Natural killer cell treated with Interleukin-12 subunit alpha and Interleukin-12 subunit beta and Interleukin-15 and Interleukin-18, amount 100 ng/mL, for 72 hours (primary cell): ENCODE data around the gene HLA-DQA1. TPM values are rescaled to one million over a fixed set of nuclear protein-coding genes. Genes with fewer than 3 reads are reported as not detected.
"Not testable (repeated sequence)": the region's sequence is repeated elsewhere in the genome, so short reads cannot be mapped to it uniquely, and the experiment has no call there.

Experiments used
- ATAC-seq, 2 donors: fragments of 150-1000 bp; cut with Tn5 transposase in 1 of 2; sonication (Bioruptor Pico), chemical (Tn5 transposase) in 1 of 2; 2 replicates each; pipeline ENCODE4 v1.10.0; 2021
- DNase-seq: peaks from one replicate; pipeline ENCODE4 v3.0.0; 2022; ENCODE audit warnings: low spot score
- H3K27ac Mint-ChIP-seq, 2 donors: 1 replicate in 1 of 2; 2 replicates in 1 of 2; pipeline ENCODE4 v1.8.0; 2022; ENCODE audit warnings: mixed read lengths in 2 of 2, mild to moderate bottlenecking in 1 of 2, moderate library complexity in 1 of 2
- H3K27me3 Mint-ChIP-seq, 2 donors: 1 replicate in 1 of 2; 2 replicates in 1 of 2; pipeline ENCODE4 v1.8.0; 2022; ENCODE audit warnings: mixed read lengths in 2 of 2
- H3K36me3 Mint-ChIP-seq: one replicate; pipeline ENCODE4 v1.8.0; 2022; ENCODE audit warnings: mixed read lengths
- H3K4me1 Mint-ChIP-seq, 2 donors: 1 replicate in 1 of 2; 2 replicates in 1 of 2; pipeline ENCODE4 v1.8.0; 2022; ENCODE audit warnings: low read depth in 2 of 2, mixed read lengths in 2 of 2, mild to moderate bottlenecking in 1 of 2
- H3K4me3 Mint-ChIP-seq: one replicate; pipeline ENCODE4 v1.8.0; 2022; ENCODE audit warnings: mixed read lengths
- H3K9me3 Mint-ChIP-seq: 2 replicates; pipeline ENCODE4 v1.8.0; 2022; ENCODE audit warnings: mixed read lengths
- total RNA-seq, 2 donors: library from RNA; stranded (reverse); gene quantifications; one replicate each; pipeline ENCODE4 v1.2.3, GENCODE V29; 2022

The HLA-DQA1 gene
- total RNA-seq, 2 donors from 2014 or later: 7.8 to 92.0 TPM

DNA sequence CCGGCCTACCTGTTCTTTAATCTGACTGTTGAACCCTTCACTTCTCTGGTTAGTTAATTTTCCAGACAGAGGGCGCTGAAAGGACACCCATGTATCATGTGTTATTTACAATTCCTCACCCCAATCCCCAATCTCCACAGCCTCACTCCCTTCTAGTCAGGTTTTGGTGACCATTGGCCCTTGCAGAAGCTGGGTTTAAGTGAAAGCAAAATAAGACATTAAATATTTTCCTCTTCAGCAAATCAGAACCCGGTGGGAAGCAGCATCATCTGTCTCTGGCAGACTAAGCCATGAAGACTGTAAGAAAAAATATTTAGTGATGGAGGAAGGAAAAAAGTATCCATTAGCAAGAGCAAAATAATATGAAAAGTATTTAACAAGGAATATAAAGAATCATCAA, 9.4 kb upstream of the HLA-DQA1 start:
- Mint-ChIP-seq H3K4me3 (peak overlapping the region; percentile 56), H3K36me3 (peaks cover 4% of the 10 kb centered on the region), H3K4me1 (peaks cover 24 to 37% of the 10 kb centered on the region in 2 donors), H3K27me3 (no peaks in the 10 kb centered on the region), H3K9me3 (no peaks in the 10 kb centered on the region), H3K27ac (peak overlapping the region; percentile 74 to 78)
- no peak for DNase-seq
- peak; percentile 58 to 61 for ATAC-seq

DNA sequence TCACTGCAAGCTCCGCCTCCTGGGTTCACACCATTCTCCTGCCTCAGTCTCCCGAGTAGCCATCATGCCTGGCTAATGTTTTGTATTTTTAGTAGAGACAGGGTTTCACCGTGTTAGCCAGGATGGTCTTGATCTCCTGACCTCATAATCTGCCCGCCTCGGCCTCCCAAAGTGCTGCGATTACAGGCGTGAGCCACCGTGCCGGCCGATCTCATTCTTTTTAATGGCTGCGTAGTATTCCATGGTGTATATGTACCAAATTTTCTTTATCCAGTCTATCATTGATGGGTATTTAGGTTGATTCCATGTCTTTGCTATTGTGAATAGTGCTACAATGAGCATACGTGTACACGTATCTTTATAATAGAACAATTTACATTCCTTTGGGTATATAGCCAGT, 7.4 kb upstream of the HLA-DQA1 start:
- H3K4me1 Mint-ChIP-seq: peaks cover 17 to 34% of the 10 kb centered on the region in 2 donors
- not testable (repeated sequence) for ATAC-seq, H3K27me3 Mint-ChIP-seq, H3K4me3 Mint-ChIP-seq, H3K9me3 Mint-ChIP-seq, H3K36me3 Mint-ChIP-seq, DNase-seq
- H3K27ac Mint-ChIP-seq: peak overlapping the region; percentile 28 to 78

DNA sequence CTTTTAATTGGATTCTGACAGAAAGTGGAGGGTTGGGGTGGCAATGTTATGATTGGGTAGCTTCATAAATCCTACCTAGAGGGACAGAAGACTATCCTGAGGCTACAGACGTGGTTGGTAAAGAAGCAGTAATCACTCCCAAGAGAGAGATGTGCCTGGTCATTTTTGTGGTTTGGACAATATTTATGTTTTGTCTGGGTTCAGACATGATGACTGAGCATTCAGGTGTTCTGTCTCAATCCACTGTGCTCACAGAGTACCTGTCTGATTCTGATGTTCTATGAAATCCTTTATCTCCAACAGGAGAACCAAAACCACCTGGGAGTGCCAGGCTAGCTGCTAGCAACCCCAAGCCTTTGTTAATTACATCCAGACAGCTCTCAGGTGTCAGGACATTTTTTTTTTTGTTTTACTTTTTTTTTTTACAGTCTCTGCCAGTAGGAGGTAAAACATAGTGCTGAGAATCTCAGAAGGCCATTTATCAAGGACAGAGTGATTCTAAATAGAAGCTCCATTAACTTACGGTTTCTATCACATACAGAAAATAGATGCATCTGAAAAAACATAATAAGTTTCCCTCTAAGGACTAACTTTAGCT, 1.6 kb upstream of the HLA-DQA1 start:
- Mint-ChIP-seq H3K27me3 (peaks cover 0 to 12% of the 10 kb centered on the region in 2 donors), H3K4me1 (peaks cover 19 to 55% of the 10 kb centered on the region in 2 donors)
- ATAC-seq: no peak

DNA sequence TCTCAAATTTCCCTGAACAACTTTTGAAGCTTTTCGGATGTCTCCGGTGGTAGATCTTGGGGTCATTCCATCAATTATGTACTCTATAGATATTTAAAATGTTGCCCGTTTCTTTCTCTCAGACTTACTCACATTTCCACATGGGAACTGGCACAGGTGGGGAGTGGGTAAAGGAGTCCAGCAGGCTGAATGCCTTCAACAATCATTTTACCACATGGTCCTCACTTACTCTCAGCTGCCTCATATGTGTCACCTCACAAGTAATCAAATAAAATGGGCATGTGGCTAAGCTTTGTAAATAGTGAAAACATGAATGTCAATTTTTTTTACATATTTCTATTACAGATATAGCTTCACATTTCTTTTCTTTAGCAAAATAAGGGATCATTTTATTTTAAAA, 677 bp downstream of the HLA-DQA1 start:
- DNase-seq (no peak), ATAC-seq (no peak)
- H3K36me3 Mint-ChIP-seq: peaks cover 31% of the 10 kb centered on the region
- H3K27ac Mint-ChIP-seq: peak overlapping the region in 1 of 2 donors; percentile 90
- peaks cover 4% of the 10 kb centered on the region for H3K9me3 Mint-ChIP-seq
- peaks cover 41 to 78% of the 10 kb centered on the region in 2 donors for H3K4me1 Mint-ChIP-seq
- H3K4me3 Mint-ChIP-seq: peak overlapping the region; percentile 98
- H3K27me3 Mint-ChIP-seq: peaks cover 0 to 12% of the 10 kb centered on the region in 2 donors

More for the DNA sequence above, 1.6 kb upstream of the HLA-DQA1 start:
- no peak for DNase-seq
- peaks cover 15% of the 10 kb centered on the region for H3K36me3 Mint-ChIP-seq
- H3K27ac Mint-ChIP-seq: peak overlapping the region; percentile 29 to 90
- no peak overlapping the region for H3K4me3 Mint-ChIP-seq
- no peaks in the 10 kb centered on the region for H3K9me3 Mint-ChIP-seq

DNA sequence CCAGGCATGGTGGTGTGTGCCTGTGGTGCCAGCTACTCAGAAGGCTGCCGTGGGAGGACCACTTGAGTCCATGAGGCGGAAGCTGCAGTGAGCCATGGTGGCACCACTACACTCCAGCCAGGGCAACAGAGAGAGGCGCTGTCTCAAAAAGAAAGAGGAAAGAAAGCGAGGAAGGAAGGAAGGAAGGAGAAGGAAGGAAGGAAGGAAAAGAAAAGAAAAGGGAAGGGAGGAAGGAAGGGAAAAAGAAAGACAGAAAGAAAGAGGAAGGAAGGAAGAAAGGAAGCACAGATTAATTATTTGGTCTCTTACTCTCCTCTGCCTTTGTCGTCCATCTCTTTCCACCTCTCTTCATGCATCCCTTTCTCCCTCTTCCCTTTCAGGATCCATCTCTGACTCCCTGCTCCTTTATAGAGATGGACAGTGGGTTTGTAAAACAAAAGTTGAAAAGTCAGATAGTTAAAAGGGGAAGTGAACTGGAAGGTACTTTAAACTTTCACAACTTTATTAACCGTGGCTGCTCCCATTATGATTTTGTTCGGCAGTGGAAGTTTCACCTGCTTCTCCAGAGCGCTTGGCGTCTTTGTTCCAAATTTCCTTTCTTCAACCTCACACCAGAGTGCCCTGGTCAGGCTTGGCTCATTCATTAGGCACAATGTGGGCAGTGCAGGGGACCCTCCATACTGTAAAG, 1.5 kb downstream of the HLA-DQA1 start:
- no peak for ATAC-seq

DNA sequence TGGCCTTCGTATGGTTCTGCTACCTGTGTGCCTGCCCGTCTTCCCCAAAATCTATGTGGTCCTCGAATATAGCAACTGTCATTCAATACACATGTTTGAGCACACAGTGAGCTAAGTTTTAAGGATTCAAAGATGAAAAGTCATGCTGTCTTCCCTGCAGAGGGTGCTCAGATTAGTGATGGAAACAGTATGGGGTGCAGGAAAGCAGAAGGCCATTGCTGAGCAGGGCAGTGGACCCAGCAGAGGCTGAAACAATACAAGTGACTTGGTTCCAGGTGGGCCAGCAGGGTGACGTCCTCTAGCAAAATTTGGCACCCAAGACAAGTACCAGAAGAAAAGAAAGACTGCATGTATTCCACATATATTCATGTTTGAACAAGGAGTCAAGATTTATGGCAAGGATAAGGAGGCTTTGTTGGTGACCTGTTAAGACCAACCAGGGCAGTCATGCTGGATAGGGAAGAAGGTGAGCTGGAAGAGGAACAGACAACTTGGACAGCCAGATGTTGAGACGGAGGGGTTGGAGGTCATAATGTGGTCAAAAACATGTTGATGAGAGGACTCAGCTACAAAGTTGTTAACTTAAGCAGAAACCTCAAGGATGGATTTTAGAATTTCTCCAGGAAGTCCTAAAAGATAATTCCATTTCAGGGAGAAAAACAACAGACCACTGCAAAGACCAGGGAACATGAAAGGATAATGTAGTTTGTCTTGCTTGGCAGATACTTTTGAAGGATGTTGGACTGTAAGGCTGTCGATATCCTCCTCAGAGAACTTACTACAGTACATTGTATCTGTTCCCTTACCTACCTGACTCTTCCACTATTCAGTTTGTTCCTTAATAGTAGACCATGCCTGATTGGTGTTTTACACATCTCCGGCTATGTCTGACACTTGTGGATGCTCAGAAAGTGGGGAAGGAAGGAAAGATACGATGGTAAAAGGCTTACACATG, 2.5 kb downstream of the HLA-DQA1 start:
- Mint-ChIP-seq H3K9me3 (peaks cover 4% of the 10 kb centered on the region), H3K4me1 (peaks cover 37 to 69% of the 10 kb centered on the region in 2 donors), H3K4me3 (peak overlapping the region; percentile 98), H3K27me3 (peaks cover 0 to 12% of the 10 kb centered on the region in 2 donors), H3K27ac (peak overlapping the region; percentile 83 to 90), H3K36me3 (peaks cover 38% of the 10 kb centered on the region)
- ATAC-seq (no peak), DNase-seq (no peak)

More for the DNA sequence above, 1.5 kb downstream of the HLA-DQA1 start:
- Mint-ChIP-seq H3K36me3 (peaks cover 36% of the 10 kb centered on the region), H3K27me3 (peaks cover 0 to 12% of the 10 kb centered on the region in 2 donors), H3K27ac (peak overlapping the region in 1 of 2 donors; percentile 90), H3K4me3 (peak overlapping the region; percentile 98), H3K9me3 (peaks cover 4% of the 10 kb centered on the region), H3K4me1 (peaks cover 42 to 79% of the 10 kb centered on the region in 2 donors)
- no peak for DNase-seq

DNA sequence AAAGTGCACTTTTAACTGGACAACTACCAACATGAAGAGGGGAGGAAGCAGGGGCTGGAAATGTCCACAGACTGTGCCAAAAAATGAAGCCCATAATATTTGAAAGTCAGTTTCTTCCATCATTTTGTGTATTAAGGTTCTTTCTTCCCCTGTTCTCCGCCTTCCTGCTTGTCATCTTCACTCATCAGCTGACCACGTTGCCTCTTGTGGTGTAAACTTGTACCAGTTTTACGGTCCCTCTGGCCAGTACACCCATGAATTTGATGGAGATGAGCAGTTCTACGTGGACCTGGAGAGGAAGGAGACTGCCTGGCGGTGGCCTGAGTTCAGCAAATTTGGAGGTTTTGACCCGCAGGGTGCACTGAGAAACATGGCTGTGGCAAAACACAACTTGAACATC, 3.9 kb downstream of the HLA-DQA1 start:
- Mint-ChIP-seq H3K4me1 (peaks cover 37 to 63% of the 10 kb centered on the region in 2 donors), H3K4me3 (peak overlapping the region; percentile 69), H3K9me3 (peaks cover 4% of the 10 kb centered on the region), H3K36me3 (peaks cover 41% of the 10 kb centered on the region), H3K27ac (peak overlapping the region; percentile 83 to 90), H3K27me3 (peaks cover 0 to 7% of the 10 kb centered on the region in 2 donors)
- DNase-seq: no peak
- no peak for ATAC-seq

DNA sequence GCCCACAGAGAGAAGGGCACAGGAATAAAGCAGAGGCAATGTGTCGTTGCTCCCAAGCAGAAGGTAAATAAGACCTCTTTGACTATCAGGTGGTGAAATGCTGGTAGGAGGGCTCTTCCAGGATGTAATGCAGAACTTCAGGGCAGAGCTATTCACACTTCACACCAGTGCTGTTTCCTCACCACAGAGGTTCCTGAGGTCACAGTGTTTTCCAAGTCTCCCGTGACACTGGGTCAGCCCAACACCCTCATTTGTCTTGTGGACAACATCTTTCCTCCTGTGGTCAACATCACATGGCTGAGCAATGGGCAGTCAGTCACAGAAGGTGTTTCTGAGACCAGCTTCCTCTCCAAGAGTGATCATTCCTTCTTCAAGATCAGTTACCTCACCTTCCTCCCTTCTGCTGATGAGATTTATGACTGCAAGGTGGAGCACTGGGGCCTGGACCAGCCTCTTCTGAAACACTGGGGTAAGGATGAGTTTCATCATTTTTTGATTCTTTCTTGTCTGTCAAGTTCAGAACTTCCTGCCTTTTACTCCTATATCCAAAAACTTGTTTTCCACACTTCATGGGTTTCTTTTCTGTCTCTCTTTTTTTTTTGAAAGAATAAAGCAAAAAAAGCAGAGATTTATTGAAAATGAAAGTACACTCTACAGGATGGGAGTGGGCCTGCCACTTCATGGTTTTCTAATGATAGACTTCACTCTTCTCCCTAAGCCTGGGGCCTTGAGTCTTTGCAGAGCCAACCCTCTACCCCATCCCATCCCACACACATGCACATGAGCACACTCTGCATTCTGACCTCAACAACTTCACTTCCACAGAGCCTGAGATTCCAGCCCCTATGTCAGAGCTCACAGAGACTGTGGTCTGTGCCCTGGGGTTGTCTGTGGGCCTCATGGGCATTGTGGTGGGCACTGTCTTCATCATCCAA, 4.8 kb downstream of the HLA-DQA1 start:
- ATAC-seq (peak; percentile 66 to 84), DNase-seq (peak; percentile 62)
- H3K4me1 Mint-ChIP-seq: peaks cover 36 to 56% of the 10 kb centered on the region in 2 donors
- not testable (repeated sequence) for H3K27me3 Mint-ChIP-seq, H3K9me3 Mint-ChIP-seq
- H3K4me3 Mint-ChIP-seq: peak overlapping the region; percentile 69
- peaks cover 41% of the 10 kb centered on the region for H3K36me3 Mint-ChIP-seq
- H3K27ac Mint-ChIP-seq: peak overlapping the region; percentile 83 to 90

DNA sequence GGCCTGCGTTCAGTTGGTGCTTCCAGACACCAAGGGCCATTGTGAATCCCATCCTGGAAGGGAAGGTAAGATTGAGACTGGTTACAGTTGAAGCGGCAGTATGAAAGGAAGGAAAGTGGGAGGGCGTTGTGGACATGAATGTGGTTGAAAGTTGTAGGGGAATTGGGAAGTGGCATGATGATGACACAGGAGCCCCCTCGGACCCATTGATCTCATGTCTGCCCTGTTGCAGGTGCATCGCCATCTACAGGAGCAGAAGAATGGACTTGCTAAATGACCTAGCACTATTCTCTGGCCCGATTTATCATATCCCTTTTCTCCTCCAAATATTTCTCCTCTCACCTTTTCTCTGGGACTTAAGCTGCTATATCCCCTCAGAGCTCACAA, 5.5 kb downstream of the HLA-DQA1 start:
- no peak for ATAC-seq
- Mint-ChIP-seq H3K4me3 (peak overlapping the region; percentile 69), H3K36me3 (peaks cover 41% of the 10 kb centered on the region), H3K9me3 (peaks cover 4% of the 10 kb centered on the region), H3K27ac (peak overlapping the region in 1 of 2 donors; percentile 90), H3K4me1 (peaks cover 32 to 51% of the 10 kb centered on the region in 2 donors), H3K27me3 (peaks cover 0 to 7% of the 10 kb centered on the region in 2 donors)
- DNase-seq: no peak

DNA sequence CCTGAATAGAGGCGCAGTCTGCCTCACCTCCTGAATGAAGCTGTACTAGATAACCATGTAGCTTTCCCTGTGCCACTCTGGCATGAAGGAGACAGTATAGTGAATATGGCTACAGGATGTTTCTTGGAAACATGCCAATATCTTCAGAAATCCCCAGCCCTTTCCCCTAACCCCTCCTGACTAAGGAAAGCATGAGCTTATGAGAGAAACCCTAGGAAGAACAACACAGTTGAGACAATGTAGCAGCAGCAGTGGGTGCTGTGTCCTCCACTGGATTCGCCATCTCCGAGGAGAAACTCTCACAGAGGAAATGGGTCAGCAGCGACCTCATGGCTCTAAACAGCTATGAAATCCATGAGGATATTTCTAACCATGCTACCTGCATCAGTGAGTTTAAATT, 6.7 kb downstream of the HLA-DQA1 start:
- peaks cover 35% of the 10 kb centered on the region for H3K36me3 Mint-ChIP-seq
- ATAC-seq (no peak), DNase-seq (no peak)
- no peak overlapping the region for H3K4me3 Mint-ChIP-seq
- peaks cover 32 to 43% of the 10 kb centered on the region in 2 donors for H3K4me1 Mint-ChIP-seq
- peaks cover 0 to 12% of the 10 kb centered on the region in 2 donors for H3K27me3 Mint-ChIP-seq
- peaks cover 4% of the 10 kb centered on the region for H3K9me3 Mint-ChIP-seq
- peak overlapping the region in 1 of 2 donors; percentile 90 for H3K27ac Mint-ChIP-seq

DNA sequence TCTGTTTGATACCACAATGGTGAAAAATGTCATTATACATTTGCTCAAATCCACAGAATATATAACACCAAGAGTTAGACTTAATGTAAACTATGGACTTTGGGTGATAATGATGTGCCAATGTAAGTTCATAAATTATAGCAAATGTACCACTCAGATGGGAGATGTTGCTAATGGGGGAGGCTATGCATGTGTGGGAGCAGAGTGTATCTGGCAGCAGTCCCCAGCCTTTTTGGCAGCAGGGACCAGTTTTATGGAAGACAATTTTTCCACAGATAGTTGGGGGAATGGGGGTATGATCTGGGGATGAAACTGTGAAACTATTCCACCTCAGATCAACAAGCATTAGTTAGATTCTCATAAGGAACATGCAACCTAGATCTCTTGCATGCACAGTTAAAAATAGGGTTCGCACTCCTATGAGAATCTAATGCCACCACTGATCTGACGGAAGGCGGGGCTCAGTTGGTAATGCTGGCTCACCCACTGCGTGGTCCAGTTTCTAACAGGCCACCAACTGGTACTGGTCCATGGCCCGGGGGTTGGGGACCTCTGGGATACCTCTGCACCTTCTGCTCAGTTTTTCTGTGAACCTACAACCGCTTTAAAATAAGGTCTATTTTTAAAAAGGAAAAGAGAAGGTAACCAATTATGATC, 8.0 kb downstream of the HLA-DQA1 start:
- Mint-ChIP-seq H3K36me3 (peaks cover 26% of the 10 kb centered on the region), H3K27ac (no peak overlapping the region), H3K27me3 (peaks cover 0 to 7% of the 10 kb centered on the region in 2 donors), H3K9me3 (peaks cover 4% of the 10 kb centered on the region), H3K4me3 (no peak overlapping the region), H3K4me1 (peaks cover 26 to 31% of the 10 kb centered on the region in 2 donors)
- ATAC-seq (no peak), DNase-seq (no peak)

DNA sequence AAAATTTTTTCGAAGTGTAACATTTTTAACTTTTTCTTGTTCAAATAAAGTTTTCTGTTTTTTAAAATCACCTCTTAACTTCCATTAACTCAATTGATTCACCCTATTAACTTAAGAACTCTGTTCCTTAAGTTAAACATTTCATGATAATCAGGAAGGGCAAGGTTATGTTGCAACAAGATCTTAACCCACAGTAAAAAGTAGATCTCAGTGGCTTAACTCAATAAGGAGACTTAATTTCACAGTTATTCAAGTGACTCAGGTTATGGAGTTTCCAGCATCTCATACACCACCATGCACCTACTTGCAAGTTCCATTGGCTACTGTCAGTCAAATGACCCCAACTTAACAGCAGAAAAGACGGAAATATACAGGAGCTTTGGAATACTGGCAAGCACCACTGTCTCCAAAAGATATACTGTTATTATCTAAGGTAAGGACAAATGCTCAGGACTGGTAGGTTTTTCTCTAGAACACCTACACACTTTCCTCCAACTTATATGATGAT, 18.1 kb downstream of the HLA-DQA1 start:
- Mint-ChIP-seq H3K36me3 (peaks cover 21% of the 10 kb centered on the region), H3K9me3 (no peaks in the 10 kb centered on the region), H3K27ac (no peak overlapping the region), H3K4me3 (no peak overlapping the region), H3K27me3 (no peaks in the 10 kb centered on the region), H3K4me1 (peaks cover 14 to 22% of the 10 kb centered on the region in 2 donors)
- no peak for ATAC-seq
- DNase-seq: no peak
